ENCODE measurements around the gene EFNA3. TPM values are rescaled to one million over a fixed set of nuclear protein-coding genes. Genes with fewer than 3 reads are reported as not detected.
A peak's percentile ranks its signal among the peaks of the same experiment; 100 is the strongest.

The EFNA3 gene
- total RNA-seq, 1 donor from 2014 or later = 14.6 TPM

GRCh38 chr1:155070721-155071569 lies 7.7 kb upstream of the EFNA3 start:
- Mint-ChIP-seq H3K4me1 (ENCODE audit: low read depth, unreplicated experiment) (peaks cover 30% of the 10 kb centered on the region), H3K27me3 (ENCODE audit: unreplicated experiment) (peaks cover 11% of the 10 kb centered on the region), H3K9me3 (ENCODE audit: unreplicated experiment) (peaks cover 5% of the 10 kb centered on the region), H3K36me3 (ENCODE audit: unreplicated experiment) (no peaks in the 10 kb centered on the region), H3K27ac (ENCODE audit: unreplicated experiment) (peak overlapping the region; percentile 77), H3K4me3 (ENCODE audit: unreplicated experiment) (peak overlapping the region; percentile 86)
- peak; percentile 89 for DNase-seq
- TF ChIP-seq CTCF (IDR thresholded peaks at IDR 0.05; ENCODE audit: partially characterized antibody, unreplicated experiment) = peak; percentile 79

GRCh38 chr1:155071701-155072100 lies 6.9 kb upstream of the EFNA3 start:
- no peak for TF ChIP-seq CTCF (IDR thresholded peaks at IDR 0.05; ENCODE audit: partially characterized antibody, unreplicated experiment)
- DNase-seq = peak; percentile 76
- Mint-ChIP-seq H3K27me3 (ENCODE audit: unreplicated experiment) (peaks cover 13% of the 10 kb centered on the region), H3K4me3 (ENCODE audit: unreplicated experiment) (peak overlapping the region; percentile 86), H3K9me3 (ENCODE audit: unreplicated experiment) (peaks cover 6% of the 10 kb centered on the region), H3K36me3 (ENCODE audit: unreplicated experiment) (no peaks in the 10 kb centered on the region), H3K27ac (ENCODE audit: unreplicated experiment) (peak overlapping the region; percentile 77), H3K4me1 (ENCODE audit: low read depth, unreplicated experiment) (peaks cover 30% of the 10 kb centered on the region)

GRCh38 chr1:155072531-155073289 lies 5.9 kb upstream of the EFNA3 start:
- DNase-seq = no peak
- peaks cover 36% of the 10 kb centered on the region for H3K4me1 Mint-ChIP-seq (ENCODE audit: low read depth, unreplicated experiment)
- peaks cover 9% of the 10 kb centered on the region for H3K9me3 Mint-ChIP-seq (ENCODE audit: unreplicated experiment)
- H3K27ac Mint-ChIP-seq (ENCODE audit: unreplicated experiment) = no peak overlapping the region
- peaks cover 15% of the 10 kb centered on the region for H3K27me3 Mint-ChIP-seq (ENCODE audit: unreplicated experiment)
- no peak for TF ChIP-seq CTCF (IDR thresholded peaks at IDR 0.05; ENCODE audit: partially characterized antibody, unreplicated experiment)
- no peaks in the 10 kb centered on the region for H3K36me3 Mint-ChIP-seq (ENCODE audit: unreplicated experiment)
- peak overlapping the region; percentile 86 for H3K4me3 Mint-ChIP-seq (ENCODE audit: unreplicated experiment)

GRCh38 chr1:155073377-155074242 lies 5.0 kb upstream of the EFNA3 start:
- no peak for TF ChIP-seq CTCF (IDR thresholded peaks at IDR 0.05; ENCODE audit: partially characterized antibody, unreplicated experiment)
- Mint-ChIP-seq H3K36me3 (ENCODE audit: unreplicated experiment) (no peaks in the 10 kb centered on the region), H3K9me3 (ENCODE audit: unreplicated experiment) (peaks cover 14% of the 10 kb centered on the region), H3K27ac (ENCODE audit: unreplicated experiment) (no peak overlapping the region), H3K4me1 (ENCODE audit: low read depth, unreplicated experiment) (peaks cover 40% of the 10 kb centered on the region), H3K27me3 (ENCODE audit: unreplicated experiment) (peaks cover 16% of the 10 kb centered on the region), H3K4me3 (ENCODE audit: unreplicated experiment) (no peak overlapping the region)
- DNase-seq = no peak
